HG03196 (cell line): ENCODE measurements around the gene SIDT2.
"Not testable (repeated sequence)": the region's sequence is repeated elsewhere in the genome, so short reads cannot be mapped to it uniquely, and the experiment has no call there.

Experiments used
- ATAC-seq: cut with Tn5 transposase; IDR thresholded peaks from one replicate; pipeline ENCODE4 v1.9.1; 2021; ENCODE audit not compliant: unreplicated experiment

SIDT2 gene

DNA sequence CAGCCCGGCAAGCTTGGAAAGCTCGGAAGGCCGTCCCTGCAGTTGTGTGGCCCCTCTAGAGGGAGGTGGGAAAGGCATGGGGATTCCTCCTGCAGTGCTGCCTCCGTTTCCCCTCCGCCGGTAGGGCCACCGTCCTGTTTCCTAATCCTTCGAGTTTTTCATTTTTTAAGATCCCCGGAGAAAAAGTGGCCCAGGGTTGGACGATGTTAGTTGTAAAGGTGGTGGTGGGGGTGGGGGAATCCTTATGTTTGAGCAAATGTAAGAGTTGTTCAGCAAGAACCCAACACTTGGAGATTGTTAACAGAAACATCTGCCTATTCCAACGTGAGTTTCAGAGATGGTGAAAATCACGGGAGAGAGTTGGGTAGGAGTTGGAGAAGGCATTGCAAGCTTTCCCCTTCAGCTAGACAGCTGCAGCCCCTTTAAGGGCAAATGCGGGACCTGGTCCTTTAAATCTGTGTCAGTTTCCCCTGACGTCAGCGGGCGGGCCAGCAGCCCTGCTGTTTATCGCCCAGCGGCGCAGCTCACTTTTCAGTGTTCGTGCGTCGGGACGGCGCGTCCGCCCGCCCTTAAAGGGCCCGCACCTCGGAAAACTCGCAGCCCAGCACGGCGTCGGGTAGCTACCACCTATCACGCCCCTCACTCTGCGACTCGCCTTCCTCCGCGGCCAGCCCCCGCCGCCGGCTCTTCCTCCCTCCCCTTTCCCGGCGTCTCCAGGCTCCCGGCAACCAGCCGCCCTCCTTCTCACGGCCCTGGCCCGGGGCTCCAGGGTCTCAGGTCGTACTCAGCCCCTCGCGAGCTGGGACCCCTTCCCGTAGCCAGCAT lies at the start of gene SIDT2:
TSS of gene SIDT2 (plus strand) at position 534 of the 825 bp plus-strand sequence. CDS start 521 bp downstream, outside the sequence.
- ATAC-seq: peak; percentile 84

DNA sequence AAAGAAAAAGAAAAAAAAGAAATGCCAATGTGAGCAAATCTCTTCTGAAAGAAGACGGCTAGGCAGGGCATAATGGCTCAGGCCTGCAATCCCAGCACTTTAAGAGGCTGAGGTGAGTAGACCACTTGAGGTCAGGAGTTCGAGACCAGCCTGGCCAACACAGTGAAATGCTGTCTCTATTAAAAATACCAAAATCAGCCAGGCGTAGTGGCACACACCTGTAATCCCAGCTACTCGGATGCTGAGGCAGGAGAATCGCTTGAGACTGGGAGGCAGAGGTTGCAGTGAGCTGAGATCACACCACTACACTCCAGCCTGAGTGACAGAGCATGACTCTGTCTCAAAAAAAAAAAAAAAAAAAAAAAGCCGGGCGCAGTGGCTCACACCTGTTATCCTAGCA lies 48.1 kb upstream of the SIDT2 start:
- not testable (repeated sequence) for ATAC-seq

DNA sequence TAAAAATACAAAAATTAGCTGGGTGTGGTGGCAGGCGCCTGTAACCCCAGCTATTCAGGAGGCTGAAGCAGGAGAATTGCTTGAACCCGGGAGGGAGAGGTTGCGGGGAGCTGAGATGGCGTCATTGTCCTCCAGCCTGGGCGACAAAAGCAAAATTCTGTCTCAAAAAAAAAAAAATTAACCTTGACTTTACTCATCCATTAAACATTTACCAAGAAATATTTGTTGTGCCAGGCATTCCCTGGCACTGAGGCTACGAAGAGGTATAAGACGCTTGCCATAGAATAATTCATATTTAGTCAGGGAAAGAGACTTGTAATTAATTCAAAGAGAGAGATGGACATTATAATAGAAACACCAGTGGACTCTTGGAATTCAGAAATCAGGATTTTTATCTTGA lies 47.7 kb upstream of the SIDT2 start:
- ATAC-seq: no peak

DNA sequence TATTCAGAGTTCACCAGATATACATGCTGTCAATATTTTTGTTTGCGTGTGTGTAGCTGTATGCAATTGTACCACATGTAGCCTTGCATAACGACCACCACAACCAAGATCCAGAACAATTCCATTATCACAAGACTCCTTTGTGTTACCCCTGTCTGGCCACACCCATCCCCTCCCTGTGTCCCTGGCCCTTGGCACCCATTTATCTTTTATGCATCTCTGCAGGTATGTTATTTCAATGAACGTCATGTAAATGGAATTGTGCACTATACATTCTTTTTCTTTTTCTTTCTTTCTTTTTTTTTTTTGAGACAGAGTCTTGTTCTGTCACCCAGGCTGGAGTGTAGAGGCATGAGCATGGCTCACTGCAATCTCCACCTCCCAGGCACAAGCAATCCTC lies 44.1 kb upstream of the SIDT2 start:
- no peak for ATAC-seq

DNA sequence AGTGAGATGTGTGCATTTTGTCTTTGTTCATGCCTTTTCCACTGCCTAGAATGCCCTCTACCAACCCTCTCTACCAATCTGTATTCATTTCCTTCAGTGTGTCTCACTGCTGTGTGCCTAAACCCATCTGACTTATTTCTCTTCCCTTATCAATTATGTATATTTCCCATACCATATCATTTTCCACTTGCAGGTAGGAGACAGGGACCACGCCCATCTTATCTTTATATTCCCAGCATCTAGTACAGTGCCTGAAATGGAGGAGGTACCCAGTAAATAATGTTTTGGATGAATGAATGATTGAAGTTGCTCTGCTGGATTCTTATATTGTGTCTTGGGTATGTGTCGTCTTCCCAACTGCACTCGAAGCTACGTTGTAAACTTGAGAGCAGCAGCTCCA lies 43.6 kb upstream of the SIDT2 start:
- not testable (repeated sequence) for ATAC-seq

DNA sequence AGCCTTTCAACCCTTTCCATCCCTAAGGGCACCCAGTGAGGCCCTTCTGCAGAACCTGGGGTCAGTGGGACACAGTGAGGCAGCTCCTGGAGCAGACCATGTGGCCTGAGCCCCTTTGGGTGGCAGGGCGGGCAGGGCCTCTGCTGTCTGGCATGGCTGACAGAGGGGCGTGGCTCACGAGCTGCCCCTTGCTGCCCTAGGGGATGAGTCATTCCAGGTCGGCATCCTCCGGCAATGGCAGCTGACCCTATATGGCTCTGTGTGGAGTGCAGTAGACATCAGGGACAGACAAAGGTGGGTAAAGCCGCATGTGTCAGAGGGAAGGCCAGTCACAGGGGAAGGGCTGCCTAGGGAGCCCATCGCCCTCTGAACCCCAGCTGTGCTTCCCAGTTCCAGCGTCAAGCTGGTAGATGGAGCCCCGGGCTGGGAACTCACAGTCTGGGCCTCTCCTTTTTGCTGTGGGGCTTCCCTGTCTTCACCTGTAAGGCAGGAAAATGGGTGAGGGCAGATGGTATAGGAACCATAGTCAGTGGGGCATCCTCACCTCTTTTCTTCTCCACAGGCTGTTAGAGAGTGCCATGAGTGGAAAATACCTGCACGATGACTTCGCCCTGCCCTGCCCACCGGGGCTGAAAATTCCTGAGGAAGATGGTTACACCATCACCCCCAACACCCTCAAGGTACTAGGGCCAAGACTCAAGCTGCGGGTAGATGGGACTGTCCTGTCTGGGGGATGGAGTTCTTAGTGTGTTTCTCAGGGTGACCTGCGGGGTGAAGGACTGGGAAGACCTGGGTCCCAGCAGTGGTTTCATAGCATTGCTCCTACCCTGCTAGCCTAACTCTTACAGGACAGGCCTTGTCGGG lies 41.1 kb upstream of the SIDT2 start:
- ATAC-seq: not testable (repeated sequence)

DNA sequence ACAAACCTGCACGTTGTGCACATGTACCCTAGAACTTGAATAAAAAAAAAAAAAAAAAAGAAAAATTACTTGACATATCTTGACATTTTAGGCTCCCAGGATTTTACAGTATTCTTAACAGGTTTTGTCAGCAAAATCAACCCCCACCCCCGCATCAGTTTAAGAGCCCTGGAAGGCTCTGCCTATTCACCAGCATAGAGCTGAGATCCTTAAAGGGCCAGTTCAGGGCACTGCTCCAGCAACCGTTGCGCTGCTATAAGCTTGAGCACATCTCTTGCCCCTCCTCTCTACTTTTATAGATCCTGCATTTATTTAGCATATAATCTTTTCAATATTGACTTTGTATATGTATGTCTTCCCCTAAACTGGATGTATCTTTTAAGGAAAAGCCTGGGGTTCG lies 35.2 kb upstream of the SIDT2 start:
- ATAC-seq: no peak

DNA sequence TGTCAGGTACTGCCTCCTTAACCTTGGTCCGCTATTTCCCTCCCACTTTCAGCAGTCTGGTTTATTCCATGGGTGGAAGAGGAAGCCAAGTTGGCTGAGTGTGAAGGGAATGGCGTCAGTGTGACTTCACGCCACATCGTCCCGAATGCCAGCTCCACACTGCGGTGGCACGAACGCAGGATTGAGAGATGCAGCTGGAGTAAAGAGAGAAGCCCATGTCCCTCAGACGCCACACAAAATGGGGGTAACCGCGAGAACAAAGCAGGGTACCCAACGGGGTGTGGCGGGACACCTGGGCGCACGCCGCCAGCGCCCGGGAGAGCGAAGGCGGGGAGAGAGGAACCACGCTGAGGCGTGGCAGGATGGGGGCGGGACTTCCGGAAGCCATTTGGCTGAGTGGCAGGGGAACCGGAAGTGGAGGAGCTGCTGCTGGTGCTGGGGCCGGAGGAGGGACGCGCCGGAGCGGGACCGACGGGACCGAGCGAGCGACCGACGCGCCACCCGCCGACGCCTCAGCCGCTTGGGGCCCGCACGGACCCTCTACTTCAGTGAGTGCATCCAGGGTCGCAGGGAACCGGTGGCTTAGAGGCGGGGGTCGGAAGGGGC lies 34.6 kb upstream of the SIDT2 start, which contains the start of gene PAFAH1B2:
TSS of gene PAFAH1B2 (plus strand) at position 417 of the 606 bp plus-strand sequence. CDS start 8,161 bp downstream, outside the sequence.
- ATAC-seq: peak; percentile 96

DNA sequence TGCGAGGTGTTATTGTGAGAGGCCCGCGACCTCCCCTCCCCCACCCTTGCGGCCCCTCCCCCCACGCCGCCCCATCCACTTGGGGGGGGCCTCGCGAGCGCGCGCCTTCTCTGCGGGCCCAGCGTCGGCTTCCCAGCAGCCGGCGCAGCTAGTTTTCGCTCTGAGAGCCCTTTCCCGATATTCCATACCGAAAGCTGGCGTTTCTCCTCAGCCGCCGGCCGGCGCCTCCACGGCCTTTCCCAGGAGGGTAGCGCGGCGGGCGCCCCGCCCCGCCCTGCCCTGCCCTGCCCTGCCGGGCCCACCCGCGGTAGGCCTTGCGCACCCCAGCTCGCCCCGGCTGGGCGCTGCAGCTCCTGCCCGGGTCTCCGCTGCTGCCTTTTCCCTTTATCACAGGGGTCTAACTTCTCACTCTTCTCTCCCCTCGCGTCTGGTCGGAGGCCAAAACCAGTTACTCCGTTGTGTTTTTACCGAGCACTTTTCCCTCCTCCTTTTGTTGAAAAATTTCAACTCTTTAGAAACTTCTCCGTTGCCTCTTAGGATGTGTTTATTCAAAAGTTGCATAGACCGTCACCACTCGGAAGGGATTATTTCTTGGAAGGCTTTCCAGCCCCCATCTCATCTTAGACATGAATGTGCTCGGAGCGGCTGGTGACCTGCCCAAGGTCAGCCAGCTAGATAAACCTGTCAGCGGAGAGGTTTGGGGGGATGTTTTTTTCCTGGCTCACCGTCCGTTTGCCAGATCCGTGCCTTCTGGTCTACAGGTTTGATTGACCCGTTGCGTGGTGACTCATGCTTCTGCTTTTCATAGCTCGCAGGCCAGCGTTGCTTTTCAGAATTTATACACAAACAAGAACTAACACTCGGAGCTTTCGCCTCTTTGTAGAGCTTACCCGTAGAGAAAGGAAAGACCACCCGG lies 33.8 kb upstream of the SIDT2 start:
- peak; percentile 40 for ATAC-seq

DNA sequence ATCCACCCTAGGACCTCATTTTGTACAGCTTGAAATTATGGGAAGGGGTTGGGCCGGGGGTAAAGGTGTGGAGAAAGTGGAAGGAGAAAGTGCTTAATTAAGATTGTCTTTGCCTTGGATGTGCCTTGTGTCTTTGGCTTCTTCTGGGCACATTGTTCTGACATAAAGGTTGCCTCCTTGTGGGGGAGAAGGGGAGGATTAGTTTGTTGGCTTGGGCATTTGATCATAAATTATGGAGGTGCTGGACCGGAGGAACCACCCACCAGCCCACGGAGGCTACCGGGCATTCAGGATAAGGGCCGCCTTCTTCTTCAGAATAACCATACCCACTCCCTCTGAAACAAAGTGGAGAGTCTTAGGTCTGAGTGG lies 33.2 kb upstream of the SIDT2 start:
- ATAC-seq: no peak

DNA sequence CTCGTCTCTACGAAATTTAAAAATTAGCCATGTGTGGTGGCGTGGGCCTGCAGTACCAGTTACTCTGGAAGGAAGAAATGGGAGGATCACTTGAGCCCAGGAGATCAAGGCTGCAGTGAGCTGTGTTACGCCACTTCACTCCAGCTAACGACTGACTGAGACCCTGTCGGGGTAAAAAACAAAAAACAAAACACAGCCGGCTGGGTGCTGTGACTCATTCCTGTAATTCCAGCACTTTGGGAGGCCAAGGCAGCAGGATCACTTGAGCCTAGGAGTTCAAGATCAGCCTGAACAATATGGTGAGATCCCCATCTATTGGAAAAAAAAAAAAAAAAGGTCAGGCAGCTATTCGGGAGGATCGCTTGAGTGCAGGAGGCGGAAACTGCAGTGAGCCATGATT lies 32.0 kb upstream of the SIDT2 start:
- no peak for ATAC-seq

DNA sequence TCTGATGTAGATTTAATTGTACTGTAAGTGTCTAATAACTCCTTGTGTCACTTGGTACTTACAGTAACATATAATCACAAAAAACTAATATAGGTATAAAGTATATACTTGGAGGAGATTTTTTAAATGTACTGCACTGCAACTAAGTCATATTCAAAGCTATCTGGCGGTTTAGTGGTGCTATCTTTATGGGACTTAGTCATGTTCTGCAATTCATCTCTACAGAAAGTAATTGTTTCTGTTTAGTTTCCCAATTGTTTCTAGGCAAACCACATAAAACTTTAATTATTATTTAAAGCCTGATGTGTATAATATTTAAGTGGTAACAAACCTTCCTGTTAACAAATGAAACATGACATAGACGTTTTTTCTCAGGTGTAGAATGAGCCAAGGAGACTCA lies 26.5 kb upstream of the SIDT2 start:
- ATAC-seq: no peak

DNA sequence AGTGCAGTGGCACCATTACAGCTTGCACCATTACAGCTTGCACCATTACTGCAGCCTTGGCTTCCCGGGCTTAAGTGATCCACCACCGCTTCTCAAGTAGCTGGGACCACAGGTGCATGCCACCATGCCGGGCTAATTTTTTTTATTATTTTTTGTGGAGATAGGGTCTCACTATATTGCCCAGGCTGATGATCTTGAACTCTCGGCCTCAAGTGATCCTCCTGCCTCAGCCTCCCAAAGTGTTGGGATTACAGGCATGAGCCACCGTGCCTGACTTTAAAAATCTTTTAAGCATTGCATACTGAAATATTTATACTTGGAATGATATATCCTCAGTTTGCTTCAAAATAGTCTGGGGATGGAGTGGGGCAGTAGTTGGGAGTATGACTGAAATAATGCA lies 24.1 kb upstream of the SIDT2 start:
- no peak for ATAC-seq

DNA sequence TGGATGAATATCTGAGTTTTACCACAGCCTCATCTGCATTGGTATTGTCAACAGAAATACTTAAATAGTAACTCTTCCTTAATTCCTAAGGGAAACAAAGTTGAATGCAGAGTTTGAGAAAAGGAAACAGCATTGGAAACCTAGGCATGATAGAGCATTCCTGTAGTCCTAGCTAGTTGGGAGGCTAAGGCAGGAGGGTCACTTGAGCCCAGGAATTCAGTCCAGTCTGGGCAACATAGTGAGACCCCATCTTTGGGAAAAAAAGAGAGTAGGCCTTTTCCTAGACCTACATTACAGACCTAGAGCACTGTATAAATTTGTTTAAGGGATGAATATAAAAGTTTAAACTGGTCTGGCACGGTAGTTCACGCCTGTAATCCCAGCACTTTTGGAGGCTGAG lies 21.0 kb upstream of the SIDT2 start:
- no peak for ATAC-seq

DNA sequence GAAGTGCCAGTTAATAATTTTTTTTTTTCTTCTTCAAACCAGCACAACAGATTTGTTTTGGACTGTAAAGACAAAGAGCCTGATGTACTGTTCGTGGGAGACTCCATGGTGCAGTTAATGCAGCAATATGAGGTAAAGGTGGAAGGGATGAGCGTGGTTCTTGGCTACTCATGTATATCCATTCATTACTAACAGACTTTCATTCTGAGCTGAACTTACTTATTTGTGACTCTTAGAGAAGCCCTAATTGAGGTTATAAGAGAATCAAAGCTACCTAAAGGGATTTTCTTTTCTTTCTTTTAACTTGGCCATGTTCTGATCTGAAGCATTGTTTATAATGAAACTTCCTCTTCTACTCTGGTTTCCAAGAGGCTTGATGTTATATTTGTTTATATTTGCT lies 18.7 kb upstream of the SIDT2 start:
- no peak for ATAC-seq

DNA sequence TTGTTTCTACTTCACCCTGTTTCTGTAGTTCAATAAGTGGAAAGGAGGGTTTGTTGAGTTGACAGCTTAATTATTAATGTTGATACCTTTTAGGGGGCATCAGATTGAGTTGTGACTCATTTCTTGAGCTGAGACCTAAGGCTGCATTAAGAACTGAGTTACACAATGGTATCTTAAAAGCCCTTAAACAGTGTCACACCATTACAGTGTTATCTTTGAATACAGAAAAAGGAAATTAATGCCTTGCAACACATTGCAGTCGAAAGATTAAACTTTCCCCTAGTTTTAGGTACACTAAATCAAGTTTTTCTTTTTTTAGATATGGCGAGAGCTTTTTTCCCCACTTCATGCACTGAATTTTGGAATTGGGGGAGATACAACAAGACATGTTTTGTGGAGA lies 17.7 kb upstream of the SIDT2 start:
- no peak for ATAC-seq

DNA sequence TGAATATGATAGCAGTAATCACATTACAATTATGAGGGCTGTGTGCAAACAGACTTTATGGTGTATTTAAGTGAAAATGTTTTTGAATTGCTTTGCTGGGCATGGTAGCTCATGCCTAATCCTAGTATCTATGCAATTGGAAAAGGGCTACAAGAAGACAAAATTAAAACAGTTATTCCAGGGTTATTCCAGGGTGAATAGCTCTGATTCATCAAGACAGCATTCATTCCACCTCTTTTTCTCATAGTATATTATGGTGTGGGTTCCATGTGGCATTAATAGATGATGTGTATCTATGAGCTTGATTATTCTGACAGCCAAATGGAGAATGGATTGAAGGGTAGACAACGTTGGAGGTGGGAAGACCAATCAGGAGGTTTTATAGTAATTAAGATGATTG lies 12.1 kb upstream of the SIDT2 start:
- ATAC-seq: no peak

DNA sequence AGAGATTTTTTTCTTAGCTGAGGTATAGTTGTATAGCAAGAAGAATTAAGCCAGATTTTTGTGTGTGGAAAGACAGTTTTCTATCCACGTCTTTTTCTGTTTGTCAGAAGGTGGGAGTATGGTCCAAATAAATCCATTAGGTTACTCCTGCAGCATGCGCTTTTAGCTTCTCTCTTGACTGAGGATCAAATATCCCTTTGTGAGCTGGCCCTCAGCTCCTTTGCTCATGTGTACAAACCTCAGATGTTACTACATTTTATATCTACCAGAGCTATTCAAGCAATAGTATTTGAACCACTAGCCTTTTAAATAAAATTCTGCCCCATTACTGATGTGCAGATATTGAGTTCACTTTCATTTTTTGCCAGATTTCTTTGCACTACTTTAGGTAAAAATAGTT lies 8.8 kb upstream of the SIDT2 start:
- no peak for ATAC-seq

DNA sequence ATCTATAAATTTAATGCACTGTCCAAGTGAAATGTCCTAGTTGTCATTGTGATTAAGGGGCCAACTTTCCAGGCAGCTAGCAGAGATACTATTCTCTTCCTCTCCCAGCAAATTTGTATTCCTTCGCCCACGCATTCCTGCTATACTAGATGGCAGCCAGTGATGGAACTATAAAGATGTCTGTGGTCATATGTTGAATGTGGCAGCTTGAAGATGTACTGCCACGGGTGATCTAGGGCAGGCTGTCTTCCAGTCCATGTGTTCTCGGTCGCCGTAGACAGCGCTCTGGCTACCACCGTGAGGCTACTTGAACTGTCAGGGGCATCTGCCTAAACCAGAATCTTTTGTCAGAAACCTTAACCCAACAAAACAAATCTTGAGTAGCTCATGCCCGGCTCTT lies 8.3 kb upstream of the SIDT2 start:
- no peak for ATAC-seq

DNA sequence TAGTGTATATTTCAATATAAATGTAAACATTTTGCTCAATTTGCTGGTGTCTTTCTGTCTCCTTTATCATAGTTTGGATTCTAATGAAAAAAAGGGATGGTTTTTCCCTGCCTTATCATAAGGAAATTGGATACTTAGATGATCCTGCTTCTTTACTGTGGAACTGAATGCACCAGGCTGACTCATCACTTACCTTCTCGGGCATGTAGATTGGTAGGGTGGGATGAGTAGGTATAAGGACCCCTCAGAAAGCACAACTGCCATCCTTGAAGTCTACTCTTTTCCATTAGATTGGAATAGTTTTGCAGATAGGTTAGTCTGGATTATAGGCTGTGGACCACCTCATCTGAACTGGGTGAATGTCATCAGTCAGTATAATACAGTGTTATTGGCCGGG lies 7.5 kb upstream of the SIDT2 start:
- ATAC-seq: no peak
